Osteocyte (in vitro differentiated cells): ENCODE data around the gene MVD. TPM values are rescaled to one million over a fixed set of nuclear protein-coding genes. Genes with fewer than 3 reads are reported as not detected.
"Not testable (repeated sequence)": the region's sequence is repeated elsewhere in the genome, so short reads cannot be mapped to it uniquely, and the experiment has no call there.

Experiments used
- DNase-seq: peaks from one replicate; pipeline ENCODE4 v3.0.0; 2021; ENCODE audit warnings: mixed read lengths; ENCODE audit not compliant: unreplicated experiment; ENCODE audit errors: extremely low spot score
- H3K27ac Mint-ChIP-seq: one replicate; pipeline ENCODE4 v1.8.0; 2021; ENCODE audit warnings: mild to moderate bottlenecking, mixed read lengths; ENCODE audit not compliant: unreplicated experiment
- H3K27me3 Mint-ChIP-seq: one replicate; pipeline ENCODE4 v1.8.0; 2021; ENCODE audit warnings: mixed read lengths; ENCODE audit not compliant: unreplicated experiment
- H3K36me3 Mint-ChIP-seq: one replicate; pipeline ENCODE4 v1.8.0; 2021; ENCODE audit warnings: mixed read lengths; ENCODE audit not compliant: unreplicated experiment
- H3K4me1 Mint-ChIP-seq: one replicate; pipeline ENCODE4 v1.8.0; 2021; ENCODE audit warnings: mixed read lengths; ENCODE audit not compliant: unreplicated experiment
- H3K4me3 Mint-ChIP-seq: one replicate; pipeline ENCODE4 v1.8.0; 2021; ENCODE audit warnings: mild to moderate bottlenecking, moderate library complexity, mixed read lengths; ENCODE audit not compliant: unreplicated experiment
- H3K9me3 Mint-ChIP-seq: one replicate; pipeline ENCODE4 v1.8.0; 2021; ENCODE audit warnings: mixed read lengths; ENCODE audit not compliant: unreplicated experiment
- CTCF ChIP-seq: fragments of 200-600 bp; sonication (generic); IDR thresholded peaks from 2 replicates; pipeline ENCODE4 v1.5.0; 2021; ENCODE audit warnings: antibody characterized with exemption, mild to moderate bottlenecking, moderate library complexity
- total RNA-seq: library from RNA; stranded (reverse); gene quantifications from 2 replicates; pipeline ENCODE4 v1.2.1, GENCODE V29; 2021

Gene MVD
- total RNA-seq, 1 donor from 2014 or later, result 32.8 TPM

GRCh38 chr16:88613911-88614817, 48.7 kb downstream of the MVD start:
- no peak for DNase-seq
- Mint-ChIP-seq H3K36me3 (peaks cover 15% of the 10 kb centered on the region), H3K9me3 (no peaks in the 10 kb centered on the region), H3K4me1 (peaks cover 10% of the 10 kb centered on the region), H3K27me3 (no peaks in the 10 kb centered on the region), H3K27ac (no peak overlapping the region), H3K4me3 (no peak overlapping the region)
- no peak for TF ChIP-seq CTCF

GRCh38 chr16:88613293-88613692, 49.6 kb downstream of the MVD start:
- Mint-ChIP-seq H3K9me3 (no peaks in the 10 kb centered on the region), H3K27me3 (no peaks in the 10 kb centered on the region), H3K4me1 (peaks cover 3% of the 10 kb centered on the region), H3K36me3 (peaks cover 15% of the 10 kb centered on the region), H3K27ac (no peak overlapping the region), H3K4me3 (no peak overlapping the region)
- TF ChIP-seq CTCF, result no peak
- no peak for DNase-seq

GRCh38 chr16:88610909-88611812, 51.7 kb downstream of the MVD start:
- H3K9me3 Mint-ChIP-seq, result no peaks in the 10 kb centered on the region
- H3K36me3 Mint-ChIP-seq, result peaks cover 24% of the 10 kb centered on the region
- no peak for DNase-seq
- no peaks in the 10 kb centered on the region for H3K27me3 Mint-ChIP-seq
- TF ChIP-seq CTCF, result no peak
- no peak overlapping the region for H3K4me3 Mint-ChIP-seq
- H3K27ac Mint-ChIP-seq, result no peak overlapping the region
- peaks cover 3% of the 10 kb centered on the region for H3K4me1 Mint-ChIP-seq

GRCh38 chr16:88610080-88610479, 52.8 kb downstream of the MVD start:
- DNase-seq, result no peak
- no peaks in the 10 kb centered on the region for H3K4me1 Mint-ChIP-seq
- no peaks in the 10 kb centered on the region for H3K27me3 Mint-ChIP-seq
- no peak overlapping the region for H3K27ac Mint-ChIP-seq
- no peak for TF ChIP-seq CTCF
- H3K36me3 Mint-ChIP-seq, result peaks cover 21% of the 10 kb centered on the region
- no peaks in the 10 kb centered on the region for H3K9me3 Mint-ChIP-seq
- H3K4me3 Mint-ChIP-seq, result no peak overlapping the region

- not testable (repeated sequence) for H3K4me1 Mint-ChIP-seq, H3K27me3 Mint-ChIP-seq, H3K9me3 Mint-ChIP-seq, H3K27ac Mint-ChIP-seq, DNase-seq, H3K4me3 Mint-ChIP-seq
- peaks cover 21% of the 10 kb centered on the region for H3K36me3 Mint-ChIP-seq
These were observed 53.5 kb downstream of the MVD start for GRCh38 chr16:88609426-88609825.
